ENCODE measurements around the gene DMC1.

Gene DMC1

GRCh38 chr22:38504731-38505540 is 65.0 kb downstream of the DMC1 start:
- Mint-ChIP-seq H3K27ac (peak overlapping the region; percentile 100), H3K4me3 (peak overlapping the region; percentile 99 to 100), H3K4me1 (ENCODE audit: low read depth in 2 of 2) (peaks cover 53 to 56% of the 10 kb centered on the region in 2 donors), H3K27me3 (no peaks in the 10 kb centered on the region), H3K9me3 (peaks cover 2 to 7% of the 10 kb centered on the region in 2 donors), H3K36me3 (ENCODE audit: insufficient read depth) (peaks cover 70% of the 10 kb centered on the region)
- no peak for ATAC-seq (replicated peaks)
- DNase-seq, result peak; percentile 33 to 47 (median 44)

GRCh38 chr22:38503021-38503420 is 67.0 kb downstream of the DMC1 start:
- H3K4me1 Mint-ChIP-seq (ENCODE audit: low read depth in 2 of 2), result peaks cover 56 to 63% of the 10 kb centered on the region in 2 donors
- no peaks in the 10 kb centered on the region for H3K27me3 Mint-ChIP-seq
- DNase-seq (no peak), ATAC-seq (replicated peaks) (no peak)
- H3K36me3 Mint-ChIP-seq (ENCODE audit: insufficient read depth), result peaks cover 90% of the 10 kb centered on the region
- peak overlapping the region; percentile 99 to 100 for H3K4me3 Mint-ChIP-seq
- peaks cover under 1% of the 10 kb centered on the region in 2 donors for H3K9me3 Mint-ChIP-seq
- H3K27ac Mint-ChIP-seq, result peak overlapping the region; percentile 100

- Mint-ChIP-seq H3K36me3 (ENCODE audit: insufficient read depth) (peaks cover 94% of the 10 kb centered on the region), H3K27me3 (no peaks in the 10 kb centered on the region), H3K9me3 (no peaks in the 10 kb centered on the region), H3K4me1 (ENCODE audit: low read depth in 2 of 2) (peaks cover 51 to 66% of the 10 kb centered on the region in 2 donors), H3K27ac (peak overlapping the region; percentile 55 to 100), H3K4me3 (peak overlapping the region; percentile 99 to 100)
- ATAC-seq (replicated peaks) (no peak), DNase-seq (no peak)
Observed at GRCh38 chr22:38501797-38502672, 67.9 kb downstream of the DMC1 start.

- Mint-ChIP-seq H3K4me1 (ENCODE audit: low read depth in 2 of 2) (peaks cover 33 to 60% of the 10 kb centered on the region in 2 donors), H3K36me3 (ENCODE audit: insufficient read depth) (peaks cover 97% of the 10 kb centered on the region), H3K27me3 (no peaks in the 10 kb centered on the region), H3K27ac (peak overlapping the region in 1 of 2 donors; percentile 90), H3K9me3 (no peaks in the 10 kb centered on the region), H3K4me3 (no peak overlapping the region)
- ATAC-seq (replicated peaks) (no peak), DNase-seq (no peak)
Observed at GRCh38 chr22:38497869-38498268, 72.1 kb downstream of the DMC1 start.

GRCh38 chr22:38494939-38495338 is 75.0 kb downstream of the DMC1 start:
- peak overlapping the region; percentile 20 to 49 for H3K27ac Mint-ChIP-seq

GRCh38 chr22:38494498-38494897 is 75.5 kb downstream of the DMC1 start:
- ATAC-seq (replicated peaks) (peak; percentile 61), DNase-seq (no peak)
- Mint-ChIP-seq H3K36me3 (ENCODE audit: insufficient read depth) (peaks cover 100% of the 10 kb centered on the region), H3K27ac (peak overlapping the region in 1 of 2 donors; percentile 20), H3K4me1 (ENCODE audit: low read depth in 2 of 2) (peaks cover 12 to 41% of the 10 kb centered on the region in 2 donors), H3K27me3 (no peaks in the 10 kb centered on the region), H3K4me3 (no peak overlapping the region), H3K9me3 (no peaks in the 10 kb centered on the region)

More at GRCh38 chr22:38494939-38495338, 75.0 kb downstream of the DMC1 start:
- DNase-seq (no peak), ATAC-seq (replicated peaks) (no peak)
- H3K4me3 Mint-ChIP-seq, result no peak overlapping the region
- no peaks in the 10 kb centered on the region for H3K9me3 Mint-ChIP-seq
- peaks cover 100% of the 10 kb centered on the region for H3K36me3 Mint-ChIP-seq (ENCODE audit: insufficient read depth)
- peaks cover 12 to 39% of the 10 kb centered on the region in 2 donors for H3K4me1 Mint-ChIP-seq (ENCODE audit: low read depth in 2 of 2)
- H3K27me3 Mint-ChIP-seq, result no peaks in the 10 kb centered on the region

- Mint-ChIP-seq H3K4me3 (no peak overlapping the region), H3K4me1 (ENCODE audit: low read depth in 2 of 2) (peaks cover 9 to 34% of the 10 kb centered on the region in 2 donors), H3K27ac (no peak overlapping the region), H3K9me3 (no peaks in the 10 kb centered on the region), H3K27me3 (no peaks in the 10 kb centered on the region), H3K36me3 (ENCODE audit: insufficient read depth) (peaks cover 100% of the 10 kb centered on the region)
- DNase-seq (no peak), ATAC-seq (replicated peaks) (no peak)
Observed at GRCh38 chr22:38491707-38492348, 78.2 kb downstream of the DMC1 start.

- Mint-ChIP-seq H3K27ac (peak overlapping the region in 1 of 2 donors; percentile 59), H3K4me3 (no peak overlapping the region), H3K36me3 (ENCODE audit: insufficient read depth) (peaks cover 100% of the 10 kb centered on the region), H3K9me3 (no peaks in the 10 kb centered on the region), H3K27me3 (no peaks in the 10 kb centered on the region), H3K4me1 (ENCODE audit: low read depth in 2 of 2) (peaks cover 9 to 38% of the 10 kb centered on the region in 2 donors)
- DNase-seq (no peak), ATAC-seq (replicated peaks) (no peak)
Observed at GRCh38 chr22:38490915-38491314, 79.1 kb downstream of the DMC1 start.

- no peaks in the 10 kb centered on the region for H3K27me3 Mint-ChIP-seq
- DNase-seq, result no peak
- no peak for ATAC-seq (replicated peaks)
- H3K9me3 Mint-ChIP-seq, result no peaks in the 10 kb centered on the region
- peaks cover 100% of the 10 kb centered on the region for H3K36me3 Mint-ChIP-seq (ENCODE audit: insufficient read depth)
- H3K4me3 Mint-ChIP-seq, result no peak overlapping the region
- peak overlapping the region in 1 of 2 donors; percentile 59 for H3K27ac Mint-ChIP-seq
- peaks cover 9 to 38% of the 10 kb centered on the region in 2 donors for H3K4me1 Mint-ChIP-seq (ENCODE audit: low read depth in 2 of 2)
Observed at GRCh38 chr22:38490475-38490874, 79.5 kb downstream of the DMC1 start.

- Mint-ChIP-seq H3K36me3 (ENCODE audit: insufficient read depth) (peaks cover 99% of the 10 kb centered on the region), H3K27me3 (no peaks in the 10 kb centered on the region), H3K4me1 (ENCODE audit: low read depth in 2 of 2) (peaks cover 7 to 35% of the 10 kb centered on the region in 2 donors), H3K27ac (peak overlapping the region; percentile 59 to 70), H3K9me3 (no peaks in the 10 kb centered on the region), H3K4me3 (no peak overlapping the region)
- ATAC-seq (replicated peaks) (no peak), DNase-seq (no peak)
Observed at GRCh38 chr22:38489561-38490145, 80.3 kb downstream of the DMC1 start.

- Mint-ChIP-seq H3K4me1 (ENCODE audit: low read depth in 2 of 2) (peaks cover 9 to 33% of the 10 kb centered on the region in 2 donors), H3K36me3 (ENCODE audit: insufficient read depth) (peaks cover 99% of the 10 kb centered on the region), H3K9me3 (no peaks in the 10 kb centered on the region), H3K27ac (peak overlapping the region; percentile 59 to 70), H3K4me3 (no peak overlapping the region), H3K27me3 (no peaks in the 10 kb centered on the region)
- no peak for DNase-seq
- no peak for ATAC-seq (replicated peaks)
Observed at GRCh38 chr22:38489142-38489541, 80.8 kb downstream of the DMC1 start.

- peaks cover 9 to 33% of the 10 kb centered on the region in 2 donors for H3K4me1 Mint-ChIP-seq (ENCODE audit: low read depth in 2 of 2)
- no peaks in the 10 kb centered on the region for H3K27me3 Mint-ChIP-seq
- H3K27ac Mint-ChIP-seq, result peak overlapping the region; percentile 46 to 74
- no peak overlapping the region for H3K4me3 Mint-ChIP-seq
- H3K36me3 Mint-ChIP-seq (ENCODE audit: insufficient read depth), result peaks cover 97% of the 10 kb centered on the region
- DNase-seq (no peak), ATAC-seq (replicated peaks) (no peak)
- H3K9me3 Mint-ChIP-seq, result no peaks in the 10 kb centered on the region
Observed at GRCh38 chr22:38487946-38488345, 82.0 kb downstream of the DMC1 start.

GRCh38 chr22:38485783-38486182 is 84.2 kb downstream of the DMC1 start:
- Mint-ChIP-seq H3K27me3 (no peaks in the 10 kb centered on the region), H3K9me3 (no peaks in the 10 kb centered on the region), H3K36me3 (ENCODE audit: insufficient read depth) (peaks cover 95% of the 10 kb centered on the region), H3K4me1 (ENCODE audit: low read depth in 2 of 2) (peaks cover 11 to 38% of the 10 kb centered on the region in 2 donors), H3K27ac (peak overlapping the region in 1 of 2 donors; percentile 16), H3K4me3 (peak overlapping the region in 1 of 2 donors; percentile 5)
- DNase-seq (no peak), ATAC-seq (replicated peaks) (peak; percentile 31)
